Heart right ventricle (tissue), 16 donors: ENCODE data around the gene ASAP2. TPM values are rescaled to one million over a fixed set of nuclear protein-coding genes. Genes with fewer than 3 reads are reported as not detected.

Experiments
- ATAC-seq, 8 donors: fragments of 200-7000 bp; cut with Tn5 transposase; one replicate each; pipeline ENCODE4 v1.9.1; 2020; ENCODE audit warnings: mild to moderate bottlenecking in 8 of 8, moderate library complexity in 8 of 8, moderate number of reproducible peaks in 1 of 8
- DNase-seq, 2 donors: peaks; one replicate each; pipeline ENCODE4 v3.0.0-alpha.2; 2020
- H3K27ac ChIP-seq, 10 donors: fragments of 200-600 bp; sonication (generic) in 2 of 10; one replicate each; pipeline versions ENCODE4 v1.5.0 to v1.8.0; 2020 to 2022; ENCODE audit warnings: mild to moderate bottlenecking in 3 of 10
- H3K27me3 ChIP-seq, 7 donors: fragments of 200-600 bp; one replicate each; pipeline ENCODE4 v1.8.0; 2021 to 2022; ENCODE audit warnings: mild to moderate bottlenecking in 2 of 7
- H3K36me3 ChIP-seq, 9 donors: fragments of 200-600 bp; sonication (generic) in 1 of 9; one replicate each; pipeline versions ENCODE4 v1.5.0 to v1.8.0; 2020 to 2022; ENCODE audit warnings: mild to moderate bottlenecking in 2 of 9
- H3K4me1 ChIP-seq, 9 donors: fragments of 200-600 bp; sonication (generic) in 1 of 9; one replicate each; pipeline versions ENCODE4 v1.5.0 to v1.8.0; 2020 to 2022; ENCODE audit warnings: mild to moderate bottlenecking in 4 of 9
- H3K4me3 ChIP-seq, 10 donors: fragments of 200-600 bp; sonication (generic) in 2 of 10; one replicate each; pipeline versions ENCODE4 v1.5.0 to v1.8.0; 2020 to 2022; ENCODE audit warnings: mild to moderate bottlenecking in 7 of 10, moderate library complexity in 2 of 10
- H3K9me3 ChIP-seq, 11 donors: fragments of 200-600 bp in 10 of 11; sonication (generic) in 2 of 11; one replicate each; pipeline versions ENCODE4 v1.5.0 to v1.8.0; 2013 to 2022; ENCODE audit warnings: mild to moderate bottlenecking in 2 of 11, control low read depth in 1 of 11, moderate library complexity in 1 of 11
- CTCF ChIP-seq, 9 donors: fragments of 200-600 bp; sonication (generic) in 2 of 9; IDR thresholded peaks; one replicate each; pipeline versions ENCODE4 v1.5.0 to v1.8.0; 2021 to 2022; ENCODE audit warnings: antibody characterized with exemption in 9 of 9, mild to moderate bottlenecking in 5 of 9, moderate library complexity in 1 of 9
- WGBS, 2 donors: extraction: QIAGEN DNeasy Blood & Tissue Kit; methylation state at CpG; one replicate each; pipeline ENCODE4 v1.1.7; 2013; ENCODE audit warnings: inconsistent platforms in 1 of 2; 5-methylcytosine and 5-hydroxymethylcytosine counted together
- intact Hi-C, 10 donors: fragments of 100-400 bp; cut with DNase I; formaldehyde crosslinking; loops; one replicate each; pipeline versions ENCODE4 v1.11.1 to v1.14.2; 2022
- polyA plus RNA-seq, 2 donors: library from polyadenylated mRNA; stranded (reverse); fragments of 200-250 nt; gene quantifications; one replicate each; pipeline ENCODE4 v1.2.3, GENCODE V29; 2013
- total RNA-seq, 10 donors: library from RNA; stranded (reverse); fragmentation: NEBNext Ultra II Directional in 3 of 10; extraction: Animal tissue kit (Norgen Biotek cat#: 25700) in 3 of 10; gene quantifications; one replicate each; pipeline versions ENCODE4 v1.2.1 to v1.2.4, GENCODE V29; 2021 to 2023
- donor health status: Arrhythmogenic right ventricular cardiomyopathy.
- donor health status: ischemic (EF 13 %, LVEDD 7.1; RV severe dilation, severe dysfunction).
- donor health status: healthy with polysubstance abuse.
- donor health status: DM: no; HTN: yes; CAD: no.
- donor health status: DM: no; HTN: no; CAD: no.
- donor health status: ischemic (EF 25% LVEDD 6.9; RV normal size, moderate dysfunction).
- donor health status: ischemic (EF 25% LVEDD 5.7; RV mildly dilated, moderate dysfunction).
- donor health status: healthy.
- donor health status: DM: yes; HTN: yes; CAD: no.
- donor health status: Ischemic cardiomyopathy.
- donor health status: ischemic (EF 35%, LVEDD 5.7; RV mildly dilated, moderate dysfunction).
- donor health status: nonischemic (EF 11% LVEDD 7.7; RV severe dilation, severe dysfunction).
- donor health status: DM: yes; HTN: yes; CAD: no.
- donor health status: PGD.
- donor health status: ischemic (EF 29% LVEDD 5.4; RV normal size, mild dysfunction).
- donor health status: nonischemic (EF 23%, LVEDD 6.1; RV moderate dilation, normal function).

Gene ASAP2
- total and polyA plus RNA-seq, 12 donors, result 5.4 to 17.3 (median 11.8) TPM

GRCh38 chr2:9424447-9425164 is 218.0 kb downstream of the ASAP2 start:
- H3K36me3 ChIP-seq, result peaks cover 0 to 20% (median 4%) of the 10 kb centered on the region in 9 donors
- peak overlapping the region; percentile 49 to 96 (median 91) for H3K4me3 ChIP-seq
- intact Hi-C loops, result loop anchor here in 5 of 10 donors (5.0 to 10.0 kb wide), 4 partner anchors 217 to 282 kb away; partner anchors contain the start of gene ASAP2 (in 1 of the 5)
- TF ChIP-seq CTCF (IDR thresholded peaks at IDR 0.05), result no peak
- H3K27ac ChIP-seq, result peak overlapping the region in 2 of 10 donors; percentile 96 to 97
- WGBS, 2 donors, result 65 to 71% methylated on average over 11 of the region's 11 CpGs
- ATAC-seq (no peak), DNase-seq (no peak)
- peaks cover 6 to 44% (median 39%) of the 10 kb centered on the region in 9 donors for H3K4me1 ChIP-seq
- no peaks in the 10 kb centered on the region for H3K27me3 ChIP-seq
- no peaks in the 10 kb centered on the region for H3K9me3 ChIP-seq

GRCh38 chr2:9428965-9429577 is 222.5 kb downstream of the ASAP2 start:
- H3K36me3 ChIP-seq, result peaks cover 0 to 59% (median 23%) of the 10 kb centered on the region in 9 donors

GRCh38 chr2:9430316-9431293 is 224.0 kb downstream of the ASAP2 start:
- no peak for TF ChIP-seq CTCF (IDR thresholded peaks at IDR 0.05)
- WGBS, 2 donors, result 62 to 69% methylated on average over 2 of the region's 2 CpGs
- H3K4me1 ChIP-seq, result peaks cover 0 to 8% (median 0%) of the 10 kb centered on the region in 9 donors
- H3K36me3 ChIP-seq, result peaks cover 0 to 75% (median 23%) of the 10 kb centered on the region in 9 donors
- H3K27me3 ChIP-seq, result no peaks in the 10 kb centered on the region
- no peaks in the 10 kb centered on the region for H3K9me3 ChIP-seq
- DNase-seq, result no peak
- peak overlapping the region in 1 of 10 donors; percentile 22 for H3K27ac ChIP-seq
- intact Hi-C loops, result no loop called here
- peak in 1 of 8 donors; percentile 44 for ATAC-seq
- H3K4me3 ChIP-seq, result no peak overlapping the region

More at GRCh38 chr2:9428965-9429577, 222.5 kb downstream of the ASAP2 start:
- no peaks in the 10 kb centered on the region for H3K9me3 ChIP-seq
- intact Hi-C loops, result loop anchor here in 1 of 10 donors (10.0 kb wide), 1 partner anchor 284 kb away; no protein-coding TSS in a partner anchor
- H3K4me3 ChIP-seq, result no peak overlapping the region
- ATAC-seq (no peak), DNase-seq (no peak)
- no peak overlapping the region for H3K27ac ChIP-seq
- peaks cover 2 to 20% (median 8%) of the 10 kb centered on the region in 9 donors for H3K4me1 ChIP-seq
- H3K27me3 ChIP-seq, result no peaks in the 10 kb centered on the region
- no peak for TF ChIP-seq CTCF (IDR thresholded peaks at IDR 0.05)
- WGBS, 2 donors, result 75 to 89% methylated on average over 5 of the region's 5 CpGs

- DNase-seq, result no peak
- Histone ChIP-seq H3K27me3 (no peaks in the 10 kb centered on the region), H3K27ac (no peak overlapping the region), H3K4me3 (no peak overlapping the region), H3K4me1 (peaks cover 0 to 8% (median 0%) of the 10 kb centered on the region in 9 donors), H3K9me3 (no peaks in the 10 kb centered on the region), H3K36me3 (peaks cover 0 to 100% (median 39%) of the 10 kb centered on the region in 9 donors)
- TF ChIP-seq CTCF (IDR thresholded peaks at IDR 0.05), result no peak
- intact Hi-C loops, result no loop called here
- no peak for ATAC-seq
- 66 to 77% methylated on average over 2 of the region's 2 CpGs for WGBS, 2 donors
Measured at GRCh38 chr2:9434489-9434888, 227.9 kb downstream of the ASAP2 start.
